ENCODE results near the gene ARHGAP26.
"Not testable (repeated sequence)": the region's sequence is repeated elsewhere in the genome, so short reads cannot be mapped to it uniquely, and the experiment has no call there.

The ARHGAP26 gene

DNA sequence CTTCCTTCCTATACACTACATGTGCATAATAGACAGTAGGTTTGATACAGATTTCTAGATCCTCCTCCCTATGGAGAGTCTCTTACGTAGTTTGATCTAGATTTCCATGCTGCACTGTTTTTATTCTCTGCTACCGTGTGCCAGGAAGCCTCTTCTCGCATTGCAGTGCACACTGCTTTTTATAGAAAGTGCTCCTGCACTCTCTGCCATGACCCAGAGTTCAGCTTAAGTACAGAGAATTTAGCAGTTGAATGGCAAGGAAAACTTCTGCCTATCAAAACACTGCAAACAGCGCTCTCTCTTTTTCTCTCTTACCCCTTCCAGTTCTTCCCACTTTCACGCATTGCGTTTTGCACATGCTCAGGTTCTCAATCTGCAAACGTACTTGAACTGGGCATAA lies 187.4 kb downstream of the ARHGAP26 start:
- DNase-seq (ENCODE audit: low read depth in 2 of 3, low spot score in 2 of 3): no peak

GRCh38 chr5:142958944-142959682 lies 188.9 kb downstream of the ARHGAP26 start:
- DNase-seq (ENCODE audit: low read depth in 2 of 3, low spot score in 2 of 3): no peak

DNA sequence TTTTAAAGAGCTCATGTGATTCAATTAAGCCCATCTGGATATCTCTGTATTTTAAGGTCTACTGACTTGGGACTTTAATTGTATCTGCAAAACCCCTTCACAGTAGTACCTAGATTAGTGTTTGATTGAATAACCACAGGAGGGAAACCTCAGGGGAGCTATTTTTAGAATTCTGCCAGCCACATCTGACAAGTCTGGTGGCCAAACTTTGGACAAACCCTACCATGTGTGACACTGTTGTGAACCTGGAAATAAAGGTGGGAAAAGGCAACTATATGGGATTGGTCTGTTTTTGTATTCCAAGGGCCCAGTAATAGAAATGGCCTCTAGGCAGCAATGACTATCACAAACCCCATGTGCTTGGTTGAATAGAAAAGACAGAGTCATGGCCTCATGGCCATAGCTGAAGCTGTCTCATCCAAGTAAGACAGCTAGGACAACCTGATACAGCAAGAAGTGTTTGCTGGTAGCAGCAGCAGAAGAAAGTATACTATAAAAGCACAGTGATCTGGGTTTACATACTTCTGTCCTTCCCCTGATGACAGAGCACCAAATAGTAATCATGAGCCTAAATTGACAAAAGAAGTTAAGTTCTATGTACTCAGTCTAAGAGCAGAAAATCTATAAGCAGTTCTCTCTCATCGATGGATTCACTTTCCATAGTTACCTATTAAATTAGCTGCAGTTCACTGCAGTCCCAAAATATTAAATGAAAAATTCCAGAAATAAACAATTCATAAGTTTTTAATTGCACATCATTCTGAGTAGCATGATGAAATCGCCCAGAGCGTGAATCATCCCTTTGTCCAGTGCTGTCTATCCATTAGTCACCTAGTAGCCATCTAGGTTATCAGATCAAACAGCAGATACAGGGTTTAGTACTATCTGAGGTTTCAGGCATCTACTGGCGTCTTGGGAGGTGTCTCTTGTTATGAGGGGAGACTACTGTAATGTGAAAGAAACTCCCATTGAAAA lies 189.8 kb downstream of the ARHGAP26 start:
- DNase-seq (ENCODE audit: low read depth in 2 of 3, low spot score in 2 of 3): no peak

DNA sequence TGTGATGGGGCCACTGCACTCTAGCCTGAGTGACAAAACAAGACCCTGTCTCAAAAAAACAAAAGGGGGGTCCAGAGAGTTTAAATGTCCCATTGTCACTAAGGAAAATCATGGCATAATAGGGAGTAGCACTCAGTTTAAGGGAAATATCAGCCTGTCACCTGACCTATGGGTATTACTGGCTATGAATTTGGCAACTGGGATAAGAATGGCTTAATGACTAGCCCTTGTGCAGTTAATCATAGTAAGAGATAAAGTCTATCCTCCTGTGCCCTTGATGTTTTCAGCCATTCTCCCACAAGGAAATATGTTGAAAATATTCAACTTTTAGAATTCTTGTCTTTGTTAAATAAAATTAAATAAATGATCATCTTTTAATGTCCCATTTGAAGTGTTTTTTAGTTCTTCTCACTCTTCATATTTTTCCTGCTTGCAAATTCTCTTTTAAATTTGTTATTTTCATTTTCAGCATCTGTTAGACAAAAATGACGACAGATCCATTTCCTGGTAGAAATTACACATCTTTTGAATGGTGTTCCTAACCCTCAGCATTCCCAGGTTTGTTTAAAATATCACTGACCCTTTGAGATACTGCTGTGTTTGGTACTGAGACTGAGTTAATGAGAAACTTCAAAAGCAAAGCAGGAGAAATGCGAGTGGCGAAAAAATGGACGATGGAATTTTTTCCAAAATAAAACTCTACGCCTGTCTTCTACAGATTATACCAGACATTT lies 191.4 kb downstream of the ARHGAP26 start:
- DNase-seq (ENCODE audit: low read depth in 2 of 3, low spot score in 2 of 3): no peak

DNA sequence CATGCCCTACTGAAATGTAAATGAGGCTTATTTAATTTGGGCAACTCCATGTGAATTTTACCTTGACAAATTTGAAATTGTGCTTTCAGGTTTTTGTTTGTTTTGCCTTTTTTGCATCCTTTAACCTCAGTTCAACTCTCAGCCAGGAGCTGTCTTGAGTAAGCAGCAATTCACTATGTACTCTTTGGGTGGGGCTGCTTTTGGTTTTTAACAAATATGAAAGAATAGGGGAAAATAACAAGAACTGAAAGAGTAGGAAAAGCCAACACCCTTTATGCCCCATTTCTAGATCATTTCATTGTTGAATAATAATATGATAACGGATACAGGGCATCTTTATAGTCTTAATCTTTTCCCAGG lies 192.0 kb downstream of the ARHGAP26 start:
- DNase-seq (ENCODE audit: low read depth in 2 of 3, low spot score in 2 of 3): no peak

DNA sequence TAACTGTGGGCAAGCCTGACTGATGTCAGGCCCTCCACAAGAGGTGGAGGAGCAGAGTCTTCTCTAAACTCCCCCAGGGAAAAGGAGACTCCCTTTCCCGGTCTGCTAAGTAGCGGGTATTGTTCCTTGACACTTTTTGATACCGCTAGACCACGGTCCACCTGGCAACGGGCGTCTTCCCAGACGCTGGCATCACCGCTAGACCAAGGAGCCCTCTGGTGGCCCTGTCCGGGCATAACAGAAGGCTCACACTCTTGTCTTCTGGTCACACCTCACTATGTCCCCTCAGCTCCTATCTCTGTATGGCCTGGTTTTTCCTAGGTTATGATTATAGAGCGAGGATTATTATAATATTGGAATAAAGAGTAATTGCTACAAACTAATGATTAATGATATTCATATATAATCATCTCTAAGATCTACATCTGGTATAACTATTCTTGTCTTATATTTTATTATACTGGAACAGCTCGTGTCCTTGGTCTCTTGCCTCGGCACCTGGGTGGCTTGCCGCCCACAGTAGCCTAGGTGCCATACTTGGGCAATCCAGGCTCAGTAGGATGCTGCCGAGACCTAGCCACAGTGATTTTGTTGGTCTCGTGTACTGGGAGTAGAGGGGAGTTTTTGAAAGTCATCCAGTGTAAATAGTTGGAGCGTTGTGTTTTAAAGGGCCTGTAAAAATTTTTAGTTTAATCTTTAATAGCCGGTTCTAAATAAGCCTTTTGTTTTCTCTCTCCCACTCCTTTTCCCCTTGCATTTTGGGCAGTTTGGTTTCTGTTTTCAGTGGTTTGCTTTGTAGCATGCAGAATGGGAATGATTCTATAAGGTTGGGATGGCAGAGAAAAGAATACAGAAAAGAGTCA lies 195.3 kb downstream of the ARHGAP26 start:
- not testable (repeated sequence) for DNase-seq (ENCODE audit: low read depth in 2 of 3, low spot score in 2 of 3)

DNA sequence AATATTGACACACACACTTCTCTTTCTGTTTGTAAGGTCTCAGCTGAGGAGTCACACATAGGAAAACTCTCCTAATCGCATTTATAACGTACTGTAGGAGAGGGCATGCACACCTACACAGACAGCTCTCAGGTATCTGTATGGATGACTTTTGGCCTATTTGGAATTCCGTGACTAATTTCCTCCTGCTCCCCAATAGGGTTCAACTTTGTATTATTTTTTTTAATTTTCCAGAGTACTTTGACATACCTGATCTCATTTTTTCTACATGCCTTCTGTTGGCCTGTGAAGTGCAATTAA lies 195.9 kb downstream of the ARHGAP26 start:
- no peak for DNase-seq (ENCODE audit: low read depth in 2 of 3, low spot score in 2 of 3)

GRCh38 chr5:142969186-142969585 lies 199.0 kb downstream of the ARHGAP26 start:
- DNase-seq (ENCODE audit: low read depth in 2 of 3, low spot score in 2 of 3): no peak

DNA sequence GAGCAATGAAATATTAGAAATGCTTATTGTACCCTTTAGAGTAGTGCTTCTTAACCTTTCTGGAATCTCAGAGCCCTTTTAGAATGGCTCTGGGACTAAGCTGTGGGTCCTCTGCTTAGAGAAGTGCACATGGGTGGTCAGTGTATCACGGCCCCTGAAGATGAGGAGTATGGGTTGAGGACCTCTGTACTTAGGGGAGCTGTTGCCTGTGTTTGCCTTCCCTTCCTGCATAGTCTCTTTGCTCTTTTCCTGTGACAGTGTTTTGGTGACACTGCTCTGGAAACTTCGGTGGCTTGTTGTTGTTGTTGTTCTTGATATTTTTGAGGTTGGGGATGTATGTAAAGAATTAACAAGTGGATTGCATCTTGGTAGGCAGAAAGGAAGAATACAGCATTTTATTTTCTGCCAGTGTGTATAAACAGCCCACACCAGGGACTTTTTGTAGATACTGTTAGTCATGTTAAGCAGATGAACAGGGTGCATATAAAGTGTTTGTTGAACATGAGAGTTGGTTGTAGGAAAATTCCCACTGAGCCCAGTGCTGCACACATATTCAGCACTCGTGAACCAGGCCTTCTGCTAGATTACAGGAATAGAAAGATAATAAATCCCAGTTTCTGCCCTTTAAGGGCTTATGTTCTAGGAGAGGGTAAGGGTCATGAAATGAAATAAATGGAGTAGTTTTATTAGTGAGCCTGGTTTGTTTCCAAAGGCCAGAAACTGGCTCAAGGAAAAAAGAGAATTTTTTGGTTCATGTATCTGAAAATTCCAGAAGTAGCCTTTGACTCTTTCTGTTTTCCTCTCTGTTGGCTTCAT lies 199.7 kb downstream of the ARHGAP26 start:
- DNase-seq (ENCODE audit: low read depth in 2 of 3, low spot score in 2 of 3): no peak

DNA sequence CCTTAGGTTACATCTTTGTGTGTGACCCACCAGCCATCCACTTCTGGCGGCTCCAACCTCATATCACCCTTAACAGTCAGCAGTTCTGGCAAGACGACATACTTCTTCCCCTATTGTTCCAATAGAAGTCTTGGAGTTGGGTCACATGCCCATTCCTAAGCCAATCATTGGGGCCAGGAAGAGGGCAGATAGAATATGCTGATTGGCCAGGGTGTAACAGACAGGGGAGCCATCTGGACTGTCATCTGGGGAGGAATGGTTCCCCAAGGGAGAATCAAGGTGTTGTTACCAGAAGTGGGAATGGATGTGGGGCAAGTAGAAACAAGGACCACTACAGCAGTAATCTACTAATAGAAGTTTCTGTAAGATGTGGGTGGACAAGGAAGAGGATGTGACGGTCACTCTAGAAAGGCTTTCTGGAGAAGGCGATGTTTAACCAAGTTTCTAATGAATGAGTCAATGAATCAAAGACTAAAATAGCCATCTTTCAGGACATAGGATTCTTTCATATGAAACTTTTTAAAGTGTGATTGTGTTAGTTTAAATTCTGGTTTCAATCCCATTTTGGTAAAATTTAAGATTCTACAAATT lies 200.4 kb downstream of the ARHGAP26 start:
- DNase-seq (ENCODE audit: low read depth in 2 of 3, low spot score in 2 of 3): no peak

- DNase-seq (ENCODE audit: low read depth in 2 of 3, low spot score in 2 of 3): no peak
These were observed 201.3 kb downstream of the ARHGAP26 start for GRCh38 chr5:142971303-142972013.

GRCh38 chr5:142972064-142972570 lies 201.9 kb downstream of the ARHGAP26 start:
- DNase-seq (ENCODE audit: low read depth in 2 of 3, low spot score in 2 of 3): no peak

DNA sequence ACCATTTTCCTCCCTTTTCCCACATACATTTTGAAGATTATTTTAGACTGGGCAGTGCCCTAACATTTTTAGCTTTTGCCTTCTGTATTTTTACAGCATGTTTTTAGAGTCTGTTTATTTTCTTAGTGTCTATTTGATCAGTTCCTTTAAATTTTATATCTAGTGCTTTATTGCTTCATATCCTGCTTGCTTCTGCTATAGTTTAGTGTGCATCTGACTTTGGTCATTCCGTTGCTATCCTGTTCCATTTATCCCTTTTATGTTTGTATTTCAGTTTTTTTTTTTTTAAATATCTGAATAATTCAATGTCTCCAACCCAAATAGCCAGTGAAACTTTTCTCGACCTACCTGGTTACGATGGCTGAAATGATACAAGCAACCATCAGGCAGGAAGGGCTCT lies 203.8 kb downstream of the ARHGAP26 start:
- DNase-seq (ENCODE audit: low read depth in 2 of 3, low spot score in 2 of 3): no peak

DNA sequence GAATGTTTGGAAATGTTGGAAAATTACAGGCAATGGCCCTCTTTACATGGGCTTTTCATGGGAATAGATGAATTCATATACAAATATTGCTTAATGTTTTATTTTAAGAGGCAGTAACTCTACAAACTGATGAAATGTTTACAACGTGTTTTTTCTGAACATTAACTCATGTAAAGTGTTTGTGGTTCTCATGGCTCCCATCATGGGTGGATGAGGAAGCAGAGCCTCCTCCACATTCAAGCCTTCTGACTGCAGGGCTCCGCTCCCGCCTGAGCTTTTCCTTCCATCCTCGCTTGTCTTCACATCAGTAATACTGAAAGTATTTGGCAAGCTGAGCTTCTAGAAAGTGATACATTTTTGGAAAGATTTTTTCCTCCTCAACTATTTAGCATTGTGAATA lies 204.2 kb downstream of the ARHGAP26 start:
- no peak for DNase-seq (ENCODE audit: low read depth in 2 of 3, low spot score in 2 of 3)

- DNase-seq (ENCODE audit: low read depth in 2 of 3, low spot score in 2 of 3): no peak
These were observed 206.7 kb downstream of the ARHGAP26 start for GRCh38 chr5:142976861-142977260.

GRCh38 chr5:142977363-142978051 lies 207.3 kb downstream of the ARHGAP26 start:
- DNase-seq (ENCODE audit: low read depth in 2 of 3, low spot score in 2 of 3): peak in 1 of 3 experiments; percentile 27

DNA sequence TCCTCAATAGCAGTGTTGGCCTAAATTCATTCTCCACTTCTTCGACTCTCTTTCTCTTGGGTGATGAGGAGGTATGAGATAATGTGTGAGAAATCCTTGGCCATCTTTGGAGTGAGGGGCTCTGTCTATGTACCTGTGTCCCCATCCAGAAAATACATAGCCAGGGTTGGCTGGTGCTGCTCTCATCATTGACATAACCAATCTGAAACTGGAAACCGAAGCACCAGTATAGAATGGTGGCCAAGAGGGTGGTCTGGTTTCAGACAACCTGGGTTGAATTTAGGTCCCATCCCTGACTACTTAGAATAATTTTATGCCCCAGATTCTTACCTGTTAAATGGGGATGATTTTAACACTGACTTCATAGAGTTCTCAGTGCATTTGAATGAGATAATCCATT lies 208.1 kb downstream of the ARHGAP26 start:
- DNase-seq (ENCODE audit: low read depth in 2 of 3, low spot score in 2 of 3): no peak

DNA sequence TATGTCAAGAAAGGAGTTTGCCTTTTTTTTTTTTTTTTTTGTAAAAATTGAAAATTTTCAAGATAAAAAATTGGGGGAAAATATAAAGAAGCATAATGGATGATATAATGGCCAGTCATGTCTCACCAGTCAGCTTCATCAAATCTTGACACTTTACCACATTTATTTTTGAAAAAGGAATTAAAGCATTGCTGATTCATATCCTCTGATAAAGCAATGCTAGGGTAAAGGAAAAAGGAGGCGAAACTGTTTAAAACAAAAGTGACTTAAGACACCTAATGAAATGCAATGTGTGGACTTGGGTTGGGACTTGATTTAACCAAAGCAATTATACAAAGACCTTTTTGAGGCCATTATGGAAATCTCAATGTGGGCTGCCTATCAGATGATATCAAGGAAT lies 208.5 kb downstream of the ARHGAP26 start:
- DNase-seq (ENCODE audit: low read depth in 2 of 3, low spot score in 2 of 3): no peak

Data from activated CD8-positive, alpha-beta memory T cell treated with anti-CD3 and anti-CD28 coated beads for 48 hours (primary cell).